ENCODE data around the gene CYP4F12. TPM values are rescaled to one million over a fixed set of nuclear protein-coding genes. Genes with fewer than 3 reads are reported as not detected.
"Not testable (repeated sequence)": the region's sequence is repeated elsewhere in the genome, so short reads cannot be mapped to it uniquely, and the experiment has no call there.

CYP4F12 gene
- total RNA-seq, 2 donors from 2014 or later, result 3.1 to 4.3 TPM

DNA sequence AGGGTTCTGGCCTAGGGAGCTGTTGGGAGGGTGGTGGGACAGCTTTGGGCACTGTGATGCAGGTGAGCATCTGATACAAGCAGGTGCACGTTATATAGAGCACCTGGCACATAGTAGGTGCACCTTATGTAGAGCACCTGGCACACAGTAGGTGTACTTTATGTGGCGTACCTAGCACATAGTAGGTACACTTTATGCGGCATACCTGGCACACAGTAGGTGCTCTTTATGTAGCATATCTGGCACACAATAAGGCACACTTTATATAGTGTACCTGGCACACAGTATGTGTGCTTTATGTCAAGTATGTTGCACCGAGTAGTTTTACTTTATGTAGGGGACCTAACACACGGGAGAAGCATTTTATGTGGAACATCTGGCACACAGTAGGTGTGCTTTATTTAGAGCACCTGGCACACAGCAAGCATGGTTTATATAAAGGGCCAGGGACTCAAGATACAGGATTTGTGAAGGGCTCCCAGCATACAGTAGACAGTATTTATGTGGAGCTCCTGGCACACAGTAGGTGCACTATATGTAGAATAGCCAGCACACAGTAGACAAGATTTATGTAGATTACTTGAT lies 1.6 kb upstream of the CYP4F12 start:
- Histone ChIP-seq H3K27me3 (no peaks in the 10 kb centered on the region), H3K9me3 (no peaks in the 10 kb centered on the region), H3K4me3 (no peak overlapping the region), H3K36me3 (no peaks in the 10 kb centered on the region), H3K4me1 (peaks cover 0 to 14% of the 10 kb centered on the region in 2 donors), H3K27ac (no peak overlapping the region)
- no peak for TF ChIP-seq CTCF (IDR thresholded peaks at IDR 0.05)
- no peak for DNase-seq (ENCODE audit: low spot score)

GRCh38 chr19:15671891-15672579 lies 852 bp upstream of the CYP4F12 start:
- Histone ChIP-seq H3K27ac (peak overlapping the region; percentile 63 to 68), H3K4me1 (peaks cover 0 to 14% of the 10 kb centered on the region in 2 donors), H3K4me3 (no peak overlapping the region), H3K36me3 (no peaks in the 10 kb centered on the region), H3K27me3 (no peaks in the 10 kb centered on the region), H3K9me3 (no peaks in the 10 kb centered on the region)
- TF ChIP-seq CTCF (IDR thresholded peaks at IDR 0.05), result no peak
- no peak for DNase-seq (ENCODE audit: low spot score)

- peak overlapping the region; percentile 63 to 68 for H3K27ac ChIP-seq
- DNase-seq (ENCODE audit: low spot score), result no peak
- H3K4me3 ChIP-seq, result peak overlapping the region in 1 of 2 donors; percentile 19
- peaks cover 0 to 14% of the 10 kb centered on the region in 2 donors for H3K4me1 ChIP-seq
- H3K27me3 ChIP-seq, result no peaks in the 10 kb centered on the region
- H3K9me3 ChIP-seq, result no peaks in the 10 kb centered on the region
- no peak for TF ChIP-seq CTCF (IDR thresholded peaks at IDR 0.05)
- H3K36me3 ChIP-seq, result no peaks in the 10 kb centered on the region
Observed at GRCh38 chr19:15673176-15673654, 328 bp downstream of the CYP4F12 start.

DNA sequence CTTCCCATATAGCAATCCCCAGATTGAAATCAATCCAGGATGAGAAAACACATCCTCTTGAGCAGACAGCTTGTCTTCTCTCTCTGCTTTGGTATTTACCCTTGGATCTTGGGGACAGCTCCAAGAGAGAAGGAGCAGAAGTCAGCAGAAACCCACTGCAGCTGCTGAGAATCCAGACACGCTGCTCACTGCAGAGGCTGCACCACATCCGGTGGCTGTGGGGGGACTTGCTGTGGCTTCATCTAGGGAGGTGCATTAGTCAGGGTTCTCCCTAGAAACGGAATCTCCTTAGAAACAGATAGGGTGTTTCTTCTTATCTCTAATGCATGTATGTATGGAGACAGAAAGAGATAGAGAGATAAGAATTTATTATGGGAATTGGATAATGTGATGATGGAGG lies 2.7 kb downstream of the CYP4F12 start:
- H3K27ac ChIP-seq, result no peak overlapping the region
- no peak for DNase-seq (ENCODE audit: low spot score)
- TF ChIP-seq CTCF (IDR thresholded peaks at IDR 0.05), result no peak
- H3K4me1 ChIP-seq, result peaks cover 0 to 14% of the 10 kb centered on the region in 2 donors
- H3K27me3 ChIP-seq, result no peaks in the 10 kb centered on the region
- H3K36me3 ChIP-seq, result no peaks in the 10 kb centered on the region
- H3K9me3 ChIP-seq, result no peaks in the 10 kb centered on the region
- H3K4me3 ChIP-seq, result no peak overlapping the region

DNA sequence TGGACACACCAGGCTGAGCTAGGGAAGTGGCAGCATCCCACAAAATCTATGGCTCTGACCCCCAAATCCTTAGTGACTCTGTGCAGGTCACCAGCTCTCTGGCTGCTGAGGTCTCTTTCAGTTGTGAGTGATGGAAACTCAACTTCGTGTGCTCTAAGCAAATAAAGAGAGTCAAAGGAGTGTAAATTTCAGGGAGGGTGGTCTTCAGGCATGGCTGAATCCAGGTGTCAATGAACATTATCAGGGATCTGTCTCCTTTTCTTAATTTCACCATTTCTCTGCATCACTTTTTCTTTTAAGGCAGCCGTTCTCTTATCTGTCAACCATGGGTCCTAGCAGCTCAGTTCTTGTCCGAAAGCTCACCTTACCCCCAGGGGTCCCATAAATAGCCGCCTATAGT lies 6.2 kb downstream of the CYP4F12 start:
- no peaks in the 10 kb centered on the region for H3K9me3 ChIP-seq

GRCh38 chr19:15679865-15680264 lies 7.0 kb downstream of the CYP4F12 start:
- not testable (repeated sequence) for H3K4me3 ChIP-seq; H3K4me1 ChIP-seq; H3K9me3 ChIP-seq; H3K27ac ChIP-seq; H3K36me3 ChIP-seq; H3K27me3 ChIP-seq; DNase-seq (ENCODE audit: low spot score)

More for the DNA sequence above, 6.2 kb downstream of the CYP4F12 start:
- Histone ChIP-seq H3K4me1 (no peaks in the 10 kb centered on the region), H3K4me3 (no peak overlapping the region), H3K27ac (no peak overlapping the region), H3K27me3 (no peaks in the 10 kb centered on the region), H3K36me3 (no peaks in the 10 kb centered on the region)
- DNase-seq (ENCODE audit: low spot score), result no peak
- TF ChIP-seq CTCF (IDR thresholded peaks at IDR 0.05), result no peak

Measured in right atrium auricular region (tissue), 2 donors.